GM23338 (cell line): Measurements from ENCODE around the gene DOP1A. TPM values are rescaled to one million over a fixed set of nuclear protein-coding genes. Genes with fewer than 3 reads are reported as not detected.

Source experiments
- ATAC-seq: fragments of 200-7000 bp; cut with Tn5 transposase; 3 replicates; pipeline ENCODE4 v1.9.1; 2020
- DNase-seq: peaks from one replicate; pipeline ENCODE4 v3.0.0-alpha.2; 2015; ENCODE audit warnings: low spot score
- H2AFZ ChIP-seq: fragments of 200-600 bp; sonication (generic); 2 replicates; pipeline ENCODE4 v1.8.0; 2016; ENCODE audit warnings: antibody characterized with exemption, mild to moderate bottlenecking, moderate library complexity
- H3F3A ChIP-seq: fragments of 200-600 bp; sonication (generic); replicated peaks from 2 replicates; pipeline ENCODE4 v1.8.0; 2017; ENCODE audit warnings: antibody characterized with exemption, mixed run types, low read depth
- H3K27ac ChIP-seq: fragments of 200-600 bp; sonication (generic); 2 replicates; pipeline ENCODE4 v1.6.1; 2016; ENCODE audit warnings: low read depth
- H3K27me3 ChIP-seq: fragments of 200-600 bp; sonication (generic); 2 replicates; pipeline ENCODE4 v1.8.0; 2016; ENCODE audit warnings: mild to moderate bottlenecking, mixed run types, moderate library complexity; ENCODE audit not compliant: insufficient read depth
- H3K36me3 ChIP-seq: fragments of 200-600 bp; sonication (generic); 2 replicates; pipeline ENCODE4 v1.8.0; 2016; ENCODE audit warnings: mild to moderate bottlenecking; ENCODE audit not compliant: insufficient read depth
- H3K4me1 ChIP-seq: fragments of 200-600 bp; sonication (generic); 2 replicates; pipeline ENCODE4 v1.8.0; 2016; ENCODE audit warnings: mild to moderate bottlenecking, moderate library complexity; ENCODE audit not compliant: insufficient read depth
- H3K4me2 ChIP-seq: fragments of 200-600 bp; sonication (generic); 2 replicates; pipeline ENCODE4 v1.7.1; 2017; ENCODE audit warnings: mixed run types
- H3K4me3 ChIP-seq: fragments of 200-600 bp; sonication (generic); 2 replicates; pipeline ENCODE4 v1.6.1; 2016; ENCODE audit warnings: mixed run types
- H3K79me2 ChIP-seq: fragments of 200-600 bp; sonication (generic); replicated peaks from 2 replicates; pipeline ENCODE4 v1.8.0; 2017; ENCODE audit warnings: mild to moderate bottlenecking; ENCODE audit not compliant: insufficient read depth
- H3K9me2 ChIP-seq: fragments of 200-600 bp; sonication (generic); 2 replicates; pipeline ENCODE4 v1.8.0; 2017; ENCODE audit not compliant: insufficient read depth
- H4K20me1 ChIP-seq: fragments of 200-600 bp; sonication (generic); replicated peaks from 2 replicates; pipeline ENCODE4 v1.8.0; 2017; ENCODE audit warnings: mild to moderate bottlenecking; ENCODE audit not compliant: insufficient read depth
- H3K27ac Mint-ChIP-seq: 2 replicates; pipeline ENCODE4 v1.8.0; 2020; ENCODE audit warnings: inconsistent platforms, mild to moderate bottlenecking, moderate library complexity, mixed read lengths
- H3K27me3 Mint-ChIP-seq: 3 replicates; pipeline ENCODE4 v1.8.0; 2022; ENCODE audit warnings: low read depth, mild to moderate bottlenecking, moderate library complexity, mixed read lengths, inconsistent platforms; ENCODE audit not compliant: insufficient read depth, poor library complexity
- H3K36me3 Mint-ChIP-seq: 3 replicates; pipeline ENCODE4 v1.8.0; 2021; ENCODE audit warnings: low read depth, mild to moderate bottlenecking, inconsistent platforms, moderate library complexity, mixed read lengths
- H3K4me1 Mint-ChIP-seq: 3 replicates; pipeline ENCODE4 v1.8.0; 2020; ENCODE audit warnings: mild to moderate bottlenecking, inconsistent platforms, mixed read lengths
- H3K4me3 Mint-ChIP-seq: 3 replicates; pipeline ENCODE4 v1.8.0; 2021; ENCODE audit warnings: moderate library complexity, mild to moderate bottlenecking, inconsistent platforms, mixed read lengths
- H3K9me3 Mint-ChIP-seq: 3 replicates; pipeline ENCODE4 v1.8.0; 2020; ENCODE audit warnings: moderate library complexity, mild to moderate bottlenecking, inconsistent platforms, mixed read lengths
- CREB1 ChIP-seq: fragments of 250-450 bp; sonication (Bioruptor Pico); IDR thresholded peaks from 2 replicates; pipeline ENCODE4 v1.5.0; 2020; ENCODE audit warnings: low read depth, mild to moderate bottlenecking, moderate library complexity
- EZH2 ChIP-seq: fragments of 200-600 bp; sonication (generic); IDR thresholded peaks from one replicate; pipeline ENCODE4 v1.8.0; 2017; ENCODE audit warnings: antibody characterized with exemption, mild to moderate bottlenecking, low read depth; ENCODE audit not compliant: unreplicated experiment
- EZH2phosphoT487 ChIP-seq: fragments of 200-600 bp; sonication (generic); IDR thresholded peaks from one replicate; pipeline ENCODE4 v1.8.1; 2018; ENCODE audit warnings: antibody characterized with exemption; ENCODE audit not compliant: unreplicated experiment
- NANOG ChIP-seq: IDR thresholded peaks from 2 replicates; pipeline ENCODE4 v1.6.1; 2016; ENCODE audit warnings: antibody characterized with exemption, borderline replicate concordance
- POLR2AphosphoS5 ChIP-seq: IDR thresholded peaks from 2 replicates; pipeline ENCODE4 v1.6.1; 2016; ENCODE audit warnings: antibody characterized with exemption, low read depth
- ZNF114 ChIP-seq: fragments of 250-450 bp; sonication (Bioruptor Pico); IDR thresholded peaks from 2 replicates; pipeline ENCODE4 v1.5.0; 2020; ENCODE audit warnings: mild to moderate bottlenecking, moderate library complexity
- ZNF462 ChIP-seq: fragments of 250-450 bp; sonication (Bioruptor Pico); IDR thresholded peaks from 2 replicates; pipeline ENCODE4 v1.5.0; 2020; ENCODE audit warnings: mild to moderate bottlenecking, moderate library complexity
- polyA plus RNA-seq: library from polyadenylated mRNA; unstranded; fragments of >200 nt; fragmentation: Nextera tagmentation; extraction: Ambion mirVana; gene quantifications from 2 replicates; pipeline ENCODE4 v1.2.1, GENCODE V29; 2016
- total RNA-seq: library from RNA; depleted of rRNA; stranded (reverse); fragments of >200 nt; shearing (Covaris generic); gene quantifications from 2 replicates; pipeline ENCODE4 v1.2.3, GENCODE V29; 2014
- TF ChIP-seq, protein P1 (sequence below): IDR thresholded peaks from 2 replicates; pipeline ENCODE4 v1.6.1; 2016; ENCODE audit warnings: antibody characterized with exemption
- TF ChIP-seq, protein P2 (sequence below): IDR thresholded peaks from one replicate; pipeline ENCODE4 v1.6.1; 2018; ENCODE audit warnings: antibody characterized with exemption; ENCODE audit not compliant: unreplicated experiment

The DOP1A gene
- total and polyA plus RNA-seq, 2 experiments from 2014 or later: 3.9 to 18.6 TPM

DNA sequence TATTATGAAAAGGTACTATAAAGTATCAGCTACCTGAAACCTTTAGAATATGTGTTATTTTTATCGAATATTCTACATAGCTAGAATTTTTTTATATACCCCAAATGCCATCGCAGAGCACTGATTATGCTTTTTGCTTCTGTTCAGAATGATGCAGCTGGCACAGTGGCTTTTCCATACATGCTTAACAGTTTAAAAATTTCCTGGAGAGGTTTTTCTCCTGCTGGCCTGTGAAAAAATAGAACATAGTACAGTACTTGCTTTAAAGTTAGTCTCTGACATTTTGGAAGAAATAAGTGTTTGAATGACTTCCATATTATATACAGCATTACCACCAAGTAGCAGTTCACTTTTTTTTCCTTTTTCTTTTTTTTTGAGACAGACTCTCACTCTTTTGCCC lies 5.3 kb downstream of the DOP1A start:
- no peak overlapping the region for H3K27ac ChIP-seq
- ATAC-seq (no peak), DNase-seq (no peak)
- TF ChIP-seq NANOG (no peak), EZH2phosphoT487 (no peak), ZNF114 (no peak), EZH2 (no peak), CREB1 (no peak), ZNF462 (CRISPR knock-in tag) (no peak), POLR2AphosphoS5 (no peak)
- TF ChIP-seq, protein P1, sequence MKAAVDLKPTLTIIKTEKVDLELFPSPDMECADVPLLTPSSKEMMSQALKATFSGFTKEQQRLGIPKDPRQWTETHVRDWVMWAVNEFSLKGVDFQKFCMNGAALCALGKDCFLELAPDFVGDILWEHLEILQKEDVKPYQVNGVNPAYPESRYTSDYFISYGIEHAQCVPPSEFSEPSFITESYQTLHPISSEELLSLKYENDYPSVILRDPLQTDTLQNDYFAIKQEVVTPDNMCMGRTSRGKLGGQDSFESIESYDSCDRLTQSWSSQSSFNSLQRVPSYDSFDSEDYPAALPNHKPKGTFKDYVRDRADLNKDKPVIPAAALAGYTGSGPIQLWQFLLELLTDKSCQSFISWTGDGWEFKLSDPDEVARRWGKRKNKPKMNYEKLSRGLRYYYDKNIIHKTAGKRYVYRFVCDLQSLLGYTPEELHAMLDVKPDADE: no peak
- TF ChIP-seq, protein P2, sequence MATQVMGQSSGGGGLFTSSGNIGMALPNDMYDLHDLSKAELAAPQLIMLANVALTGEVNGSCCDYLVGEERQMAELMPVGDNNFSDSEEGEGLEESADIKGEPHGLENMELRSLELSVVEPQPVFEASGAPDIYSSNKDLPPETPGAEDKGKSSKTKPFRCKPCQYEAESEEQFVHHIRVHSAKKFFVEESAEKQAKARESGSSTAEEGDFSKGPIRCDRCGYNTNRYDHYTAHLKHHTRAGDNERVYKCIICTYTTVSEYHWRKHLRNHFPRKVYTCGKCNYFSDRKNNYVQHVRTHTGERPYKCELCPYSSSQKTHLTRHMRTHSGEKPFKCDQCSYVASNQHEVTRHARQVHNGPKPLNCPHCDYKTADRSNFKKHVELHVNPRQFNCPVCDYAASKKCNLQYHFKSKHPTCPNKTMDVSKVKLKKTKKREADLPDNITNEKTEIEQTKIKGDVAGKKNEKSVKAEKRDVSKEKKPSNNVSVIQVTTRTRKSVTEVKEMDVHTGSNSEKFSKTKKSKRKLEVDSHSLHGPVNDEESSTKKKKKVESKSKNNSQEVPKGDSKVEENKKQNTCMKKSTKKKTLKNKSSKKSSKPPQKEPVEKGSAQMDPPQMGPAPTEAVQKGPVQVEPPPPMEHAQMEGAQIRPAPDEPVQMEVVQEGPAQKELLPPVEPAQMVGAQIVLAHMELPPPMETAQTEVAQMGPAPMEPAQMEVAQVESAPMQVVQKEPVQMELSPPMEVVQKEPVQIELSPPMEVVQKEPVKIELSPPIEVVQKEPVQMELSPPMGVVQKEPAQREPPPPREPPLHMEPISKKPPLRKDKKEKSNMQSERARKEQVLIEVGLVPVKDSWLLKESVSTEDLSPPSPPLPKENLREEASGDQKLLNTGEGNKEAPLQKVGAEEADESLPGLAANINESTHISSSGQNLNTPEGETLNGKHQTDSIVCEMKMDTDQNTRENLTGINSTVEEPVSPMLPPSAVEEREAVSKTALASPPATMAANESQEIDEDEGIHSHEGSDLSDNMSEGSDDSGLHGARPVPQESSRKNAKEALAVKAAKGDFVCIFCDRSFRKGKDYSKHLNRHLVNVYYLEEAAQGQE: no peak
- H3K4me1 Mint-ChIP-seq: peaks cover 34% of the 10 kb centered on the region
- H3K9me3 Mint-ChIP-seq: no peaks in the 10 kb centered on the region; the same call in 2 of the 3 replicates
- H3K4me3 ChIP-seq: no peak overlapping the region
- H3K4me3 Mint-ChIP-seq: no peak overlapping the region
- no peaks in the 10 kb centered on the region for H3K27me3 ChIP-seq
- H3K79me2 ChIP-seq: peaks cover 57% of the 10 kb centered on the region
- H3K36me3 Mint-ChIP-seq: peaks cover 19% of the 10 kb centered on the region; the same call in 2 of the 3 replicates
- no peaks in the 10 kb centered on the region for H3K9me2 ChIP-seq
- H3K27me3 Mint-ChIP-seq: peaks cover 2% of the 10 kb centered on the region
- no peak overlapping the region for H2AFZ ChIP-seq
- H3K4me2 ChIP-seq: no peak overlapping the region
- H3K36me3 ChIP-seq: no peaks in the 10 kb centered on the region
- H3F3A ChIP-seq: no peaks in the 10 kb centered on the region
- H3K27ac Mint-ChIP-seq: no peak overlapping the region
- no peaks in the 10 kb centered on the region for H4K20me1 ChIP-seq
- H3K4me1 ChIP-seq: peaks cover 23% of the 10 kb centered on the region
